ENCODE results near the gene BACH2. TPM values are rescaled to one million over a fixed set of nuclear protein-coding genes. Genes with fewer than 3 reads are reported as not detected.

Gene BACH2
- total RNA-seq, 1 donor from 2014 or later, result 5.0 TPM

GRCh38 chr6:89963391-89963790, 333.3 kb downstream of the BACH2 start:
- DNase-seq (ENCODE audit: low read depth), result no peak
- Histone ChIP-seq H3K4me3 (ENCODE audit: low read depth, low read length) (no peak overlapping the region), H3K36me3 (ENCODE audit: control insufficient read depth, insufficient read depth, low read length) (no peaks in the 10 kb centered on the region), H3K27me3 (ENCODE audit: control insufficient read depth, insufficient read depth, low read length) (no peaks in the 10 kb centered on the region)
- TF ChIP-seq CTCF (IDR thresholded peaks at IDR 0.05; ENCODE audit: insufficient read depth, low read length, poor library complexity, severe bottlenecking), result no peak

- no peak for TF ChIP-seq CTCF (IDR thresholded peaks at IDR 0.05; ENCODE audit: insufficient read depth, low read length, poor library complexity, severe bottlenecking)
- H3K36me3 ChIP-seq (ENCODE audit: control insufficient read depth, insufficient read depth, low read length), result no peaks in the 10 kb centered on the region
These were observed 335.2 kb downstream of the BACH2 start for GRCh38 chr6:89961481-89961880.

DNA sequence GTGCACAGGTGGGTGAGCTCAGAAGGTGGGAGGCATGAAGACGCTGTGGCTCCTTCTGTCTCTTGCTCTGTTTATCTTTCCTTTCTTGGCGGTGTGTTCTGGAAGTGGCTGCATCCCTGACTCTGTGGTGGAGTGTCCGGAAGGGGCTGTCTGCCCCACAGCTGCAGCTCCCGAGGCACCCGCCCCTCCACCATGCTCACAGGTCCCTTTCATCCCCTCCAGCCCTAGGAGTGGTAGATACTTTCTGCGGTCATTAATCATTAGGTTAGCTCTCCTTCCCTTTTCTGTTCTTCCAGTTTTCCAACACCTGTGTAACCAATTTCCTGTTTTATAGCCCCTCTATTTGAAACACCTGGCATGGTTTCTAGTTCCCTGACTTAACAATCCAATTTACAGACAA, 336.8 kb downstream of the BACH2 start:
- H3K4me3 ChIP-seq (ENCODE audit: low read depth, low read length), result no peak overlapping the region
- no peak for TF ChIP-seq CTCF (IDR thresholded peaks at IDR 0.05; ENCODE audit: insufficient read depth, low read length, poor library complexity, severe bottlenecking)
- no peak for DNase-seq (ENCODE audit: low read depth)
- no peaks in the 10 kb centered on the region for H3K36me3 ChIP-seq (ENCODE audit: control insufficient read depth, insufficient read depth, low read length)
- H3K27me3 ChIP-seq (ENCODE audit: control insufficient read depth, insufficient read depth, low read length), result no peaks in the 10 kb centered on the region

More at GRCh38 chr6:89961481-89961880, 335.2 kb downstream of the BACH2 start:
- no peaks in the 10 kb centered on the region for H3K27me3 ChIP-seq (ENCODE audit: control insufficient read depth, insufficient read depth, low read length)
- no peak overlapping the region for H3K4me3 ChIP-seq (ENCODE audit: low read depth, low read length)
- no peak for DNase-seq (ENCODE audit: low read depth)

- Histone ChIP-seq H3K4me3 (ENCODE audit: low read depth, low read length) (no peak overlapping the region), H3K36me3 (ENCODE audit: control insufficient read depth, insufficient read depth, low read length) (no peaks in the 10 kb centered on the region), H3K27me3 (ENCODE audit: control insufficient read depth, insufficient read depth, low read length) (no peaks in the 10 kb centered on the region)
- DNase-seq (ENCODE audit: low read depth), result no peak
- no peak for TF ChIP-seq CTCF (IDR thresholded peaks at IDR 0.05; ENCODE audit: insufficient read depth, low read length, poor library complexity, severe bottlenecking)
These were observed 340.5 kb downstream of the BACH2 start for GRCh38 chr6:89956182-89956581.

GRCh38 chr6:89955364-89955763, 341.3 kb downstream of the BACH2 start:
- H3K27me3 ChIP-seq (ENCODE audit: control insufficient read depth, insufficient read depth, low read length), result no peaks in the 10 kb centered on the region
- DNase-seq (ENCODE audit: low read depth), result no peak
- H3K36me3 ChIP-seq (ENCODE audit: control insufficient read depth, insufficient read depth, low read length), result no peaks in the 10 kb centered on the region
- TF ChIP-seq CTCF (IDR thresholded peaks at IDR 0.05; ENCODE audit: insufficient read depth, low read length, poor library complexity, severe bottlenecking), result no peak
- H3K4me3 ChIP-seq (ENCODE audit: low read depth, low read length), result no peak overlapping the region

DNA sequence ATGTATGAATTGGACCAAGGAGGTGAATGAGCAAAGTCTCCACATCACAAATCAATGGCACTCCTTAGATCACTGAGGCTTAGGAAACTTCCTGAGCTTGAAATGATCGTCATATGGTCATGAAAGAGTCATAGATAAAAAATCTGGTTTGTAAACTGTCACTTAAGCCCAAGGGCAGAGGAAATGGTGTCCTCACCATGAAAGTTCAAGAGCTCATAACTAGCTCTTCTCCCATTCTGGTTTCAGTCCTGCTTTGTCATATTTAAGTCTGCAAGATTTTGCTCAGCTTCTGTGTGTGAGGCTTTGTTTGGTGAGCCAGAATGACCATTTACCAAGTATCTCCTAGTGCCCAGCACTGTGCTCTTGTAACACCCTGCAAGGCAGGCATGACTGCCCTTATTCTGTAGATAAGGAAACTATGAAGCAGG, 341.9 kb downstream of the BACH2 start:
- no peak for DNase-seq (ENCODE audit: low read depth)
- TF ChIP-seq CTCF (IDR thresholded peaks at IDR 0.05; ENCODE audit: insufficient read depth, low read length, poor library complexity, severe bottlenecking), result no peak
- H3K27me3 ChIP-seq (ENCODE audit: control insufficient read depth, insufficient read depth, low read length), result no peaks in the 10 kb centered on the region
- H3K4me3 ChIP-seq (ENCODE audit: low read depth, low read length), result no peak overlapping the region
- no peaks in the 10 kb centered on the region for H3K36me3 ChIP-seq (ENCODE audit: control insufficient read depth, insufficient read depth, low read length)

Data from kidney epithelial cell (primary cell).